Liver (tissue), 9 donors: ENCODE results near the gene CDSN. TPM values are rescaled to one million over a fixed set of nuclear protein-coding genes. Genes with fewer than 3 reads are reported as not detected.

Experiments used
- DNase-seq: peaks from one replicate; pipeline ENCODE4 v3.0.0-alpha.2; 2017; ENCODE audit warnings: low spot score
- H3K27ac ChIP-seq, 2 donors: one replicate each; pipeline ENCODE4 v1.7.0; 2013; ENCODE audit warnings: inconsistent platforms in 2 of 2, low read length in 2 of 2, control low read depth in 1 of 2, low read depth in 1 of 2, mild to moderate bottlenecking in 1 of 2
- H3K27me3 ChIP-seq, 4 donors: one replicate each; pipeline versions ENCODE4 v1.6.1 to v1.7.0; 2013; ENCODE audit warnings: low read length in 3 of 4, inconsistent platforms in 1 of 4, mild to moderate bottlenecking in 1 of 4, moderate library complexity in 1 of 4; ENCODE audit not compliant: control insufficient read depth in 4 of 4, insufficient read depth in 4 of 4
- H3K36me3 ChIP-seq, 4 donors: one replicate each; pipeline versions ENCODE4 v1.6.1 to v1.7.0; 2013; ENCODE audit warnings: low read length in 3 of 4, mild to moderate bottlenecking in 3 of 4, low read depth in 1 of 4, moderate library complexity in 1 of 4; ENCODE audit not compliant: control insufficient read depth in 4 of 4, insufficient read depth in 3 of 4
- H3K4me1 ChIP-seq, 4 donors: one replicate each; pipeline versions ENCODE4 v1.6.1 to v1.7.0; 2013; ENCODE audit warnings: low read length in 3 of 4, mild to moderate bottlenecking in 3 of 4, moderate library complexity in 1 of 4; ENCODE audit not compliant: control insufficient read depth in 4 of 4, insufficient read depth in 4 of 4
- H3K4me3 ChIP-seq, 3 donors: one replicate each; pipeline versions ENCODE4 v1.6.1 to v1.7.0; 2013; ENCODE audit warnings: low read length in 3 of 3, control low read depth in 1 of 3, low read depth in 1 of 3, mild to moderate bottlenecking in 1 of 3
- H3K9ac ChIP-seq, 2 donors: one replicate each; pipeline ENCODE4 v1.7.0; 2013; ENCODE audit warnings: low read length in 2 of 2, mild to moderate bottlenecking in 2 of 2, moderate library complexity in 2 of 2, control low read depth in 1 of 2, low read depth in 1 of 2
- H3K9me3 ChIP-seq, 4 donors: one replicate each; pipeline versions ENCODE4 v1.6.1 to v1.7.0; 2013; ENCODE audit warnings: low read length in 3 of 4; ENCODE audit not compliant: control insufficient read depth in 4 of 4
- CTCF ChIP-seq: fragments of 150-350 bp; IDR thresholded peaks from 2 replicates; pipeline ENCODE4 v1.5.1; 2017; ENCODE audit warnings: improper control_type of control experiment, low read depth, low read length; ENCODE audit not compliant: missing input control
- EGR1 ChIP-seq, 2 donors: IDR thresholded peaks; 2 replicates each; pipeline ENCODE4 v1.6.1; 2016 to 2018; ENCODE audit warnings: antibody characterized with exemption in 2 of 2, low read depth in 2 of 2
- FOXA1 ChIP-seq: IDR thresholded peaks from 2 replicates; pipeline ENCODE4 v1.6.1; 2016; ENCODE audit warnings: antibody characterized with exemption
- FOXA2 ChIP-seq: IDR thresholded peaks from 2 replicates; pipeline ENCODE4 v1.6.1; 2016; ENCODE audit warnings: antibody characterized with exemption
- GABPA ChIP-seq, 2 donors: IDR thresholded peaks in 1 of 2; conservative IDR thresholded peaks in 1 of 2; 2 replicates each; pipeline ENCODE4 v1.6.1; 2016; ENCODE audit warnings: antibody characterized with exemption in 2 of 2, mild to moderate bottlenecking in 1 of 2, moderate library complexity in 1 of 2
- HNF4A ChIP-seq, 2 donors: conservative IDR thresholded peaks; 2 replicates each; pipeline ENCODE4 v1.6.1; 2016; ENCODE audit warnings: antibody characterized with exemption in 2 of 2, mild to moderate bottlenecking in 2 of 2
- JUND ChIP-seq, 2 donors: IDR thresholded peaks; 2 replicates each; pipeline ENCODE4 v1.6.1; 2016; ENCODE audit warnings: antibody characterized with exemption in 2 of 2
- MAX ChIP-seq: IDR thresholded peaks from 2 replicates; pipeline ENCODE4 v1.6.1; 2016; ENCODE audit warnings: antibody characterized with exemption
- NR2F2 ChIP-seq: IDR thresholded peaks from 2 replicates; pipeline ENCODE4 v1.6.1; 2016; ENCODE audit warnings: antibody characterized with exemption
- RAD21 ChIP-seq, 2 donors: IDR thresholded peaks; 2 replicates each; pipeline ENCODE4 v1.6.1; 2016; ENCODE audit warnings: antibody characterized with exemption in 2 of 2, mild to moderate bottlenecking in 2 of 2
- RXRA ChIP-seq, 2 donors: IDR thresholded peaks; 2 replicates each; pipeline ENCODE4 v1.6.1; 2017 to 2018; ENCODE audit warnings: antibody characterized with exemption in 2 of 2, mild to moderate bottlenecking in 1 of 2
- SP1 ChIP-seq: IDR thresholded peaks from 2 replicates; pipeline ENCODE4 v1.6.1; 2018; ENCODE audit warnings: antibody characterized with exemption, mild to moderate bottlenecking
- YY1 ChIP-seq: IDR thresholded peaks from 2 replicates; pipeline ENCODE4 v1.6.1; 2016; ENCODE audit warnings: antibody characterized with exemption, mild to moderate bottlenecking
- ZBTB33 ChIP-seq: IDR thresholded peaks from 2 replicates; pipeline ENCODE4 v1.6.1; 2016; ENCODE audit warnings: antibody characterized with exemption
- WGBS: extraction: QIAGEN DNeasy Blood & Tissue Kit; methylation state at CpG from one replicate; pipeline ENCODE4 v1.1.7; 2013; 5-methylcytosine and 5-hydroxymethylcytosine counted together
- polyA plus RNA-seq, 2 donors: library from polyadenylated mRNA; stranded (reverse) in 1 of 2; unstranded in 1 of 2; fragments of 200-250 nt in 1 of 2; fragments of >200 nt in 1 of 2; fragmentation: Nextera tagmentation in 1 of 2; extraction: Ambion mirVana in 1 of 2; gene quantifications; one replicate each; pipeline versions ENCODE4 v1.2.1 to v1.2.3, GENCODE V29; 2013 to 2015
- total RNA-seq, 2 donors: library from RNA; depleted of rRNA; stranded (reverse); fragments of >200 nt; gene quantifications; one replicate each; pipeline ENCODE4 v1.2.3, GENCODE V29; 2014
- TF ChIP-seq, protein P1 (sequence below): IDR thresholded peaks from 2 replicates; pipeline ENCODE4 v1.6.1; 2016; ENCODE audit warnings: antibody characterized with exemption, mild to moderate bottlenecking
- donor health status: healthy.
- donor health status: healthy.
- donor health status: healthy.
- donor health status: healthy.
- donor health status: healthy.

The CDSN gene
- total and polyA plus RNA-seq, 4 donors: not detected

- H3K4me1 ChIP-seq: peaks cover 3 to 14% (median 11%) of the 10 kb centered on the region in 4 donors
- H3K27me3 ChIP-seq: no peaks in the 10 kb centered on the region
- H3K36me3 ChIP-seq: peaks cover 0 to 7% (median 3%) of the 10 kb centered on the region in 4 donors
- no peak overlapping the region for H3K4me3 ChIP-seq
- no peak for DNase-seq
- no peak overlapping the region for H3K27ac ChIP-seq
- no peak overlapping the region for H3K9ac ChIP-seq
- WGBS: 98% methylated on average over 7 of the region's 7 CpGs
- H3K9me3 ChIP-seq: no peaks in the 10 kb centered on the region
- TF ChIP-seq GABPA (IDR thresholded peaks at IDR 0.05 in 1 of 2, conservative IDR thresholded peaks at IDR 0.05 in 1 of 2): no peak
Measured at GRCh38 chr6:31156641-31157040, 36.4 kb upstream of the CDSN start.

- Histone ChIP-seq H3K27me3 (no peaks in the 10 kb centered on the region), H3K9me3 (no peaks in the 10 kb centered on the region), H3K4me3 (no peak overlapping the region), H3K4me1 (peaks cover 3 to 24% (median 17%) of the 10 kb centered on the region in 4 donors), H3K36me3 (peaks cover 0 to 7% (median 3%) of the 10 kb centered on the region in 4 donors), H3K9ac (no peak overlapping the region), H3K27ac (no peak overlapping the region)
- WGBS: 91% methylated on average over 15 of the region's 15 CpGs
- no peak for DNase-seq
- TF ChIP-seq FOXA2: no peak
Measured at GRCh38 chr6:31154436-31154835, 34.2 kb upstream of the CDSN start.

DNA sequence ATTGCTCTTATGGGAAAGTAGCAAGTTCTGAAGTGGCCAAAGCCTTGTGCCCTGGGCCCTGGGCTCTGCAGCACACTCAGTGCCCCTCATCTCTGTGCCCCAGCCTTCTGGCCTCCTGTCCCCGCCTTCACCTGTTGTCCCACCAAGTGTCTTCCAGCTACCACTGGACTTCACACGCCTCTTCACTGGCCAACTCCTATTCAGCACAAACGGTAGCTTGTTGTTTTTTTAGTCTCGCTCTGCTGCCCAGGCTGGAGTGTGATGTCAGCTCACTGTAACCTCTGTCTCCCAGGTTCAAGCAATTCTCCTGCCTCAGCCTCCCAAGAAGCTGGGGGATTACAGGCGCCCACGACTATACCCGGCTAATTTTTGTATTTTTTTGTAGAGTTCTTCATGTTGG is 32.5 kb upstream of the CDSN start:
- peaks cover 0 to 16% (median 7%) of the 10 kb centered on the region in 4 donors for H3K4me1 ChIP-seq
- H3K36me3 ChIP-seq: peaks cover 0 to 7% (median 3%) of the 10 kb centered on the region in 4 donors
- H3K4me3 ChIP-seq: no peak overlapping the region
- 97% methylated on average over 7 of the region's 7 CpGs for WGBS
- no peak for DNase-seq
- no peak overlapping the region for H3K27ac ChIP-seq
- H3K9ac ChIP-seq: no peak overlapping the region
- no peaks in the 10 kb centered on the region for H3K27me3 ChIP-seq
- TF ChIP-seq, protein P1, sequence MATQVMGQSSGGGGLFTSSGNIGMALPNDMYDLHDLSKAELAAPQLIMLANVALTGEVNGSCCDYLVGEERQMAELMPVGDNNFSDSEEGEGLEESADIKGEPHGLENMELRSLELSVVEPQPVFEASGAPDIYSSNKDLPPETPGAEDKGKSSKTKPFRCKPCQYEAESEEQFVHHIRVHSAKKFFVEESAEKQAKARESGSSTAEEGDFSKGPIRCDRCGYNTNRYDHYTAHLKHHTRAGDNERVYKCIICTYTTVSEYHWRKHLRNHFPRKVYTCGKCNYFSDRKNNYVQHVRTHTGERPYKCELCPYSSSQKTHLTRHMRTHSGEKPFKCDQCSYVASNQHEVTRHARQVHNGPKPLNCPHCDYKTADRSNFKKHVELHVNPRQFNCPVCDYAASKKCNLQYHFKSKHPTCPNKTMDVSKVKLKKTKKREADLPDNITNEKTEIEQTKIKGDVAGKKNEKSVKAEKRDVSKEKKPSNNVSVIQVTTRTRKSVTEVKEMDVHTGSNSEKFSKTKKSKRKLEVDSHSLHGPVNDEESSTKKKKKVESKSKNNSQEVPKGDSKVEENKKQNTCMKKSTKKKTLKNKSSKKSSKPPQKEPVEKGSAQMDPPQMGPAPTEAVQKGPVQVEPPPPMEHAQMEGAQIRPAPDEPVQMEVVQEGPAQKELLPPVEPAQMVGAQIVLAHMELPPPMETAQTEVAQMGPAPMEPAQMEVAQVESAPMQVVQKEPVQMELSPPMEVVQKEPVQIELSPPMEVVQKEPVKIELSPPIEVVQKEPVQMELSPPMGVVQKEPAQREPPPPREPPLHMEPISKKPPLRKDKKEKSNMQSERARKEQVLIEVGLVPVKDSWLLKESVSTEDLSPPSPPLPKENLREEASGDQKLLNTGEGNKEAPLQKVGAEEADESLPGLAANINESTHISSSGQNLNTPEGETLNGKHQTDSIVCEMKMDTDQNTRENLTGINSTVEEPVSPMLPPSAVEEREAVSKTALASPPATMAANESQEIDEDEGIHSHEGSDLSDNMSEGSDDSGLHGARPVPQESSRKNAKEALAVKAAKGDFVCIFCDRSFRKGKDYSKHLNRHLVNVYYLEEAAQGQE: no peak
- TF ChIP-seq ZBTB33 (no peak), NR2F2 (no peak), CTCF (no peak), RXRA (IDR thresholded peaks at IDR 0.05) (no peak), SP1 (no peak), HNF4A (conservative IDR thresholded peaks at IDR 0.05) (no peak), RAD21 (IDR thresholded peaks at IDR 0.05) (no peak), EGR1 (IDR thresholded peaks at IDR 0.05; ENCODE audit: low read depth in 2 of 2) (no peak), GABPA (IDR thresholded peaks at IDR 0.05 in 1 of 2, conservative IDR thresholded peaks at IDR 0.05 in 1 of 2) (no peak), FOXA1 (no peak), YY1 (no peak), JUND (IDR thresholded peaks at IDR 0.05) (no peak), MAX (no peak)
- no peaks in the 10 kb centered on the region for H3K9me3 ChIP-seq
